Neural progenitor cell (in vitro differentiated cells): ENCODE data around the gene PARN.

ENCODE experiments used
- CTCF ChIP-seq: fragments of 200-600 bp; sonication (generic); IDR thresholded peaks from 2 replicates; pipeline ENCODE4 v1.5.1; 2017; ENCODE audit warnings: antibody characterized with exemption, mild to moderate bottlenecking
- EZH2 ChIP-seq: fragments of 200-600 bp; sonication (generic); IDR thresholded peaks from 2 replicates; pipeline ENCODE4 v1.6.1; 2017; ENCODE audit warnings: antibody characterized with exemption, mild to moderate bottlenecking, moderate library complexity

DNA sequence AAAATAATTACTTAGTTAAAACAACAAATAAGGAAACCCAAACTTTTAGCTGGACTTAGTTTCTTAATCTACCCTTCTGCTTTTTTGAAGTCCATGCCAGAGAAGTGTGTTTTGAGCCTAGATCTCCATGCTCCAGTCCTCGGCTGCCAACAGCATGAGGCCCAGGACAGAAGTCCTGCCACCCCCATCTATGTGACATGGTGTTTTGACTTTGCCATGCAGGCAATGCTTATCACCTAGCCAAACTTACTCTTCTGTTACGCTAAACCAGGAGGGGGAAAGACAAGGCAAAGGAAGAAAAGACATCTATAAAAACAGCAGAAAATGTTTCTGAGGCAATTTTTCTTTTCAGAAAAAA, 119.5 kb downstream of the PARN start:
- TF ChIP-seq EZH2 (no peak), CTCF (no peak)
